Caki2 (cell line): ENCODE results near the gene ZDHHC13. TPM values are rescaled to one million over a fixed set of nuclear protein-coding genes. Genes with fewer than 3 reads are reported as not detected.

ENCODE experiments used
- DNase-seq: peaks from one replicate; pipeline ENCODE4 v3.0.0-alpha.2; 2015; ENCODE audit warnings: low read depth
- in situ Hi-C: cut with HindIII; loops from 2 replicates; pipeline ENCODE4 v1.10.0; 2016; ENCODE audit warnings: low sequenced_read_pairs, low pct_unique_long_range_greater_than_20kb, mixed read lengths
- total RNA-seq: library from RNA; depleted of rRNA; stranded (reverse); fragments of >200 nt; shearing (Covaris generic); gene quantifications from 2 replicates; pipeline ENCODE4 v1.2.3, GENCODE V29; 2014; ENCODE audit warnings: low replicate concordance

Gene ZDHHC13
- total RNA-seq, 1 experiment from 2014 or later, result 14.2 TPM

- in situ Hi-C loops, result no loop called here
Observed at GRCh38 chr11:19193916-19194315, 76.9 kb downstream of the ZDHHC13 start.

GRCh38 chr11:19194620-19195308, 77.8 kb downstream of the ZDHHC13 start:
- no peak for DNase-seq
- in situ Hi-C loops, result no loop called here

More at GRCh38 chr11:19193916-19194315, 76.9 kb downstream of the ZDHHC13 start:
- no peak for DNase-seq

- no peak for DNase-seq
- in situ Hi-C loops, result no loop called here
Observed at GRCh38 chr11:19196432-19196831, 79.5 kb downstream of the ZDHHC13 start.

- in situ Hi-C loops, result no loop called here
- no peak for DNase-seq
Observed at GRCh38 chr11:19199048-19199447, 82.1 kb downstream of the ZDHHC13 start.

GRCh38 chr11:19199771-19200170, 82.8 kb downstream of the ZDHHC13 start:
- in situ Hi-C loops, result no loop called here
- no peak for DNase-seq

DNA sequence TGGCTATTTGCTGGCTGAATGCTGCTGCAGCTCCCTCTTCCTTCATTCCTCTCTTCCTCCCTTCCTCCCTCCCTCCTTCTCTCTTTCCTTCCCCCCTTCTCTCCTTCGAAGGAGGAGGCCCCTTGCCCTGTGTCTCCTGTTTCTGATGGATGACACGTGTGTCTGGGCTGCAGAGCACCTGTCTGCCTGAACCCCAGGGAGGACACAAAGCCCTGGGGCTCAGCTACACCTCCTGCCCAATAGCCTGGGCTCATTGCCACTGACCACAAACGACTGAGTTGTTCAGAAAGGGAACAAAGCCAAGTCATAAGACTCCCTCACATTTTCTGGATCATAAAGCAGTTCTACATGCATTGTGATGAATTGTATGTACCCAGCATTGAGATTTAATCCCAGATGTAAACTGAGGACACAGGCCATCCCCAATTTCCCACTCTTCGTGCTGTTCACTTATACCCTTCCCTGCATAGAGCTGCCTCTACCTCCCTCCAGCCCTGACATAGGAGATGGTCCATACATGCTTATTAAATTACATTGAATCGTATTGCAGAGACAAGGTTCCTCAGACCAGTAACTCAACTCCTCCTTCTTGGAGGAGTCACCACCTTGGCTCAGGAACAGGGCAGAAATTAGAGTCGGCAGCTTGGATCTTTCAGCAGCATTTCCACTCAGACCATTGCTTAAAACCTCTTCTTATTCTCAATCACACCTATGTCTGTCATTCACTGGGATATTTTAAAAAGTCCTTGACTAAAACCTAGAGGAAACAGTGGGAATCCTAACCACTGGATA, 83.6 kb downstream of the ZDHHC13 start:
- DNase-seq, result no peak
- in situ Hi-C loops, result no loop called here

GRCh38 chr11:19201737-19202605, 85.0 kb downstream of the ZDHHC13 start, which contains the start of gene CSRP3:
TSS of gene CSRP3 (minus strand) at chr11:19201983. CDS start at chr11:19192448, 9,535 bp downstream.
- DNase-seq, result no peak
- in situ Hi-C loops, result no loop called here

- in situ Hi-C loops, result no loop called here
- no peak for DNase-seq
Observed at GRCh38 chr11:19204836-19205235, 87.9 kb downstream of the ZDHHC13 start.

GRCh38 chr11:19208181-19208580, 91.2 kb downstream of the ZDHHC13 start:
- in situ Hi-C loops, result no loop called here
- no peak for DNase-seq

GRCh38 chr11:19208959-19209546, 92.1 kb downstream of the ZDHHC13 start:
- DNase-seq, result no peak
- in situ Hi-C loops, result no loop called here

- in situ Hi-C loops, result no loop called here
- DNase-seq, result no peak
Observed at GRCh38 chr11:19209617-19210370, 92.8 kb downstream of the ZDHHC13 start.

- in situ Hi-C loops, result no loop called here
- no peak for DNase-seq
Observed at GRCh38 chr11:19216021-19216420, 99.1 kb downstream of the ZDHHC13 start.

GRCh38 chr11:19216709-19217374, 99.9 kb downstream of the ZDHHC13 start:
- no peak for DNase-seq
- in situ Hi-C loops, result no loop called here

GRCh38 chr11:19218216-19218615, 101.2 kb downstream of the ZDHHC13 start:
- no peak for DNase-seq
- in situ Hi-C loops, result no loop called here

- in situ Hi-C loops, result no loop called here
- no peak for DNase-seq
Observed at GRCh38 chr11:19218786-19219460, 102.0 kb downstream of the ZDHHC13 start.

- in situ Hi-C loops, result no loop called here
- DNase-seq, result no peak
Observed at GRCh38 chr11:19220903-19221724, 104.1 kb downstream of the ZDHHC13 start.
